ENCODE measurements around the gene OSER1. TPM values are rescaled to one million over a fixed set of nuclear protein-coding genes. Genes with fewer than 3 reads are reported as not detected.

The OSER1 gene
- total RNA-seq, 1 donor = 46.7 TPM

- H3K4me3 ChIP-seq (ENCODE audit: insufficient read depth, low read length) = no peak overlapping the region
- H3K27me3 ChIP-seq (ENCODE audit: insufficient read depth, low read length) = peaks cover 28% of the 10 kb centered on the region
- H4K20me1 ChIP-seq (ENCODE audit: insufficient read depth, low read length) = no peaks in the 10 kb centered on the region
- DNase-seq (ENCODE audit: insufficient read length, low spot score, missing footprints) = no peak
- H2AFZ ChIP-seq (ENCODE audit: low read length) = no peak overlapping the region
- no peaks in the 10 kb centered on the region for H3K36me3 ChIP-seq (ENCODE audit: insufficient read depth, low read length)
- H3K9me3 ChIP-seq (ENCODE audit: low read depth, low read length) = no peaks in the 10 kb centered on the region
- no peaks in the 10 kb centered on the region for H3K79me2 ChIP-seq (ENCODE audit: insufficient read depth, low read length)
- no peaks in the 10 kb centered on the region for H3K4me1 ChIP-seq (ENCODE audit: insufficient read depth, low read length)
- H3K27ac ChIP-seq (ENCODE audit: low read depth, low read length) = no peak overlapping the region
- TF ChIP-seq, protein P1, sequence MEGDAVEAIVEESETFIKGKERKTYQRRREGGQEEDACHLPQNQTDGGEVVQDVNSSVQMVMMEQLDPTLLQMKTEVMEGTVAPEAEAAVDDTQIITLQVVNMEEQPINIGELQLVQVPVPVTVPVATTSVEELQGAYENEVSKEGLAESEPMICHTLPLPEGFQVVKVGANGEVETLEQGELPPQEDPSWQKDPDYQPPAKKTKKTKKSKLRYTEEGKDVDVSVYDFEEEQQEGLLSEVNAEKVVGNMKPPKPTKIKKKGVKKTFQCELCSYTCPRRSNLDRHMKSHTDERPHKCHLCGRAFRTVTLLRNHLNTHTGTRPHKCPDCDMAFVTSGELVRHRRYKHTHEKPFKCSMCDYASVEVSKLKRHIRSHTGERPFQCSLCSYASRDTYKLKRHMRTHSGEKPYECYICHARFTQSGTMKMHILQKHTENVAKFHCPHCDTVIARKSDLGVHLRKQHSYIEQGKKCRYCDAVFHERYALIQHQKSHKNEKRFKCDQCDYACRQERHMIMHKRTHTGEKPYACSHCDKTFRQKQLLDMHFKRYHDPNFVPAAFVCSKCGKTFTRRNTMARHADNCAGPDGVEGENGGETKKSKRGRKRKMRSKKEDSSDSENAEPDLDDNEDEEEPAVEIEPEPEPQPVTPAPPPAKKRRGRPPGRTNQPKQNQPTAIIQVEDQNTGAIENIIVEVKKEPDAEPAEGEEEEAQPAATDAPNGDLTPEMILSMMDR (IDR thresholded peaks at IDR 0.05; ENCODE audit: extremely low read depth, low read depth, low read length) = no peak
- H3K4me2 ChIP-seq (ENCODE audit: insufficient read depth, low read length) = no peak overlapping the region
Measured at GRCh38 chr20:44146272-44146671, 64.3 kb downstream of the OSER1 start.

Other genes starting within 250 kb of the OSER1 start
- gene JPH2, start 23.6 kb downstream of the OSER1 start, total RNA-seq = 1.2 and 2.2 TPM in 2 replicates
- 0.72 TPM in 1 of 2 replicates, not detected in the other for gene GDAP1L1, start 36.5 kb upstream of the OSER1 start, total RNA-seq
- gene FITM2, start 100.4 kb upstream of the OSER1 start, total RNA-seq = 7.1 and 7.2 TPM in 2 replicates
- gene R3HDML, start 126.3 kb upstream of the OSER1 start, total RNA-seq = not detected in 2 replicates
- gene HNF4A, start 144.9 kb upstream of the OSER1 start, total RNA-seq = not detected in 2 replicates

Data from osteoblast (primary cell).